Measurements from ENCODE around the gene STAM.

GRCh38 chr10:17665747-17666146, 21.8 kb downstream of the STAM start:
- TF ChIP-seq CTCF (IDR thresholded peaks at IDR 0.05), result no peak
- no peak for TF ChIP-seq POLR2A (IDR thresholded peaks at IDR 0.05)
